ENCODE results near the gene MAML2.
"Not testable (repeated sequence)": the region's sequence is repeated elsewhere in the genome, so short reads cannot be mapped to it uniquely, and the experiment has no call there.

Gene MAML2

DNA sequence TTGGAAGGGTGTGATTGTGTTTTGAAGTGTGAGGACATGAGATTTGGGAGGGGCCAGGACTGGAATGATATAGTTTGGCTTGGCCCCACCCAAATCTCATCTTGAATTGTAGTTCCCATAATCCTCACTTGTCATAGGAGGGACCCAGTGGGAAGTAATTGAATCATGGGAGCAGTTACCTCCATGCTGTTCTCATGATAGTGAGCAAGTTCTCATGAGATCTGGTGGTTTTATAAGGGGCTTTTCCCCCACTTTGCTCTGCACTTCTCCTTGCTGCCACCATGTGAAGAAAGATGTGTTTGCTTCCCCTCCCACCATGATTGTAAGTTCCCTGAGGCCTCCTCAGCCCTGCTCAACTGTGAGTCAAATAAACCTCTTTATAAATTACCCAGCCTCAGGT lies 71.6 kb downstream of the MAML2 start:
- DNase-seq (ENCODE audit: low read depth, low spot score) = not testable (repeated sequence)

GRCh38 chr11:96268527-96268926 lies 74.5 kb downstream of the MAML2 start:
- DNase-seq (ENCODE audit: low read depth, low spot score) = not testable (repeated sequence)

DNA sequence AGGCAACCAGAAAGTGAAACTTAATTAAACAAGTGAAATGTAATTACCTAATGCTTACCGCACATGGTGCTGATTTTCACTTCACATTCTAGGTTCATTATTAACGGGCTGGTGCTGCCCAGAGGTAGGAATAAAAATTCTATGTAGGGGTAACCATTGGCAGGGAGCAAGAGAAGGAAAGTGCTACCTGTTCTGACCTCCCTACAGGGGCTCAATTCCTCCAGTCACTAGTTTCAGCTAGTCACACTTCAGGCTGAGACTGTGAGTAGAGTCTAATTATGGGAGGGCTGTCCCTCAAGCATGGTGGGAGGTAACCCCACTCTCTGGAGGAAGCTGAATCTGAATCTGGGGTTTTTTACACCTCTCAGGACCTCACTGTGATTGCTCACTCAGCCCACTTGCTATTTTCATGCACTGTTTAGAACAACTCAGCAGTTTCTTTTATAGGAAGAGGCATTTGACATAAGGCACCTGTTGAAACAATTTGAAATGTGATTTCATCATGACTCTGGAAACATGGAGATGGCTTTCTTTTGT lies 75.4 kb downstream of the MAML2 start:
- no peak for DNase-seq (ENCODE audit: low read depth, low spot score)

DNA sequence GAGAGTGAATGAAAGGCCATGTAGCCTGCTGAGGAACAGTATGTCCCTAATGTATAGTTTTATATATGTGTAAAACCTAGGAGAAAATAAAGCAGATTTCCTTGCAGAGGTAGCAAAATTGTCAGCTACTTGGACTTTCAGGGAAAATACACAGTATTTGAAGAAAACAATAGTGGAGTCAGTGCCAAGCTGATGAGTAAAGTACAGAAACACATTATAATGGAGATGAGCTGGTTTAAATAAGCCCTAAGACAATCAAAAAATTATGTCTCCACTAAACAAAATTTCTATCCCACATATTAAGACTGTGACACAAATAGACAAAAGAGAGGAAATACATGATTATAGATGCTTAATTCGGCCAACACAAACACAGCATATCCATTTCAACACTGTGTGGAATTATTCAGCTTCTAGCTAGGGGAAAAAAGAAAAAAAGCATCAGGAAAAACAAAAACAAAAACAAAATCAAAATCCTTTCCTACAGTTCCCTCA lies 75.9 kb downstream of the MAML2 start:
- DNase-seq (ENCODE audit: low read depth, low spot score) = no peak

- no peak for DNase-seq (ENCODE audit: low read depth, low spot score)
These were observed 77.0 kb downstream of the MAML2 start for GRCh38 chr11:96265972-96266371.

GRCh38 chr11:96265220-96265737 lies 77.7 kb downstream of the MAML2 start:
- DNase-seq (ENCODE audit: low read depth, low spot score) = no peak

DNA sequence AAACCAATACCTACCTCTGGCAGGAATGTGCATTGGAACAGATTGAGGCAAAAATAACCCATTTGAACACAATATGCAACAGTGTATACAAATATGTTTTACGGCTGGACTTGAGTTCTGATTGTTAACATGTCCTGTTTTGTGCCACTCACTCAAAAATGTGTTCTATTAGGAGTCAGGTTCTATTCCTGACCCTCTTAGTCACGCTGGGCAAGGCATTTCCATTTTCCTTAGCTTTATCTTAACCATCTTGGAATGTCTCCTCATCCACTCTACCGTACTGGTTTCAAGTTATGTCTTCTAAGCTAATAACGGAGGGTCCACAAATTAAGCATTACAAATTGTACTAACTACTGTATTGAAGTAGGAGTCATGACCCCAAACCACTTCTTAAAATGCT lies 78.6 kb downstream of the MAML2 start:
- no peak for DNase-seq (ENCODE audit: low read depth, low spot score)

- no peak for DNase-seq (ENCODE audit: low read depth, low spot score)
These were observed 79.7 kb downstream of the MAML2 start for GRCh38 chr11:96263238-96263763.

DNA sequence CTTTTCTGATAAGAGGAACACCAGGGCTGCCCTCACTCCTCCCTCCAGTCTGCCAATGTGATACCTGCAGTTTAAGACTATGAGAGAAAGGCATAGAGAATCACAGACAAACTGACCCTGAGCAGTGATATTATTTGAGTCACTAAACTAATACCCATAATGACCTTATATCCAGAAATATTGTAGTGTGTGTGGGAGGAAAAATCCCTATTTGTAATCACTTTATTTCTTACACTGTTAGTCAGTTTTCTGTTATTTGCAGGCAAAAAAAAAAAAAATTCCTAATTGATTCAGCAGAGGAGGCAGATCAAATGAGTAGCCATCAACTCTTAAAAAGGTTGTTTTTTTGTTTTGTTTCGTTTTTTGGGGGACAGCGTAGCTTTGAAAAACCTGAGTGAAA lies 82.5 kb downstream of the MAML2 start:
- DNase-seq (ENCODE audit: low read depth, low spot score) = no peak

DNA sequence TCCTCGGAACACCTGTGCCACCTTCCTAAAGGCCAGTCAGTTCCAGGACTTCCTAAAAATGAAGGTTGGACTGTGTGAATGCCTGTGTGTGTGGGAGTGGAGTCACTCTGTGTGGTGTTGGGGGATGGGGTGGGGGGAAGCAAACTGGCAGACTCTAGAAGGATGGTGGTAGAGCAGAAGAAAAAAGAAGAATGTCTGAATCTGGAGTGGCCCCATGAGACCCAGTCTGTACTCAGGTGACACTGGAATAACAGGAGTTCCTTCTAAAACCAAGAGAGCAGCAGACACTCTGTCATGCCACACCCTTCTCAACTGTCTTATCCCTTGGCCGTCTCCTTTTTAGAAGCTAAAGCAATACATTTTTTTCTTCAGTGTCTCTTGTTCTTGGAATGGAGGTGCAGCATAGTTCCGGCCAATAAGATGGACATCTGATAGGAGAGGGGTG lies 82.9 kb downstream of the MAML2 start:
- DNase-seq (ENCODE audit: low read depth, low spot score) = no peak

DNA sequence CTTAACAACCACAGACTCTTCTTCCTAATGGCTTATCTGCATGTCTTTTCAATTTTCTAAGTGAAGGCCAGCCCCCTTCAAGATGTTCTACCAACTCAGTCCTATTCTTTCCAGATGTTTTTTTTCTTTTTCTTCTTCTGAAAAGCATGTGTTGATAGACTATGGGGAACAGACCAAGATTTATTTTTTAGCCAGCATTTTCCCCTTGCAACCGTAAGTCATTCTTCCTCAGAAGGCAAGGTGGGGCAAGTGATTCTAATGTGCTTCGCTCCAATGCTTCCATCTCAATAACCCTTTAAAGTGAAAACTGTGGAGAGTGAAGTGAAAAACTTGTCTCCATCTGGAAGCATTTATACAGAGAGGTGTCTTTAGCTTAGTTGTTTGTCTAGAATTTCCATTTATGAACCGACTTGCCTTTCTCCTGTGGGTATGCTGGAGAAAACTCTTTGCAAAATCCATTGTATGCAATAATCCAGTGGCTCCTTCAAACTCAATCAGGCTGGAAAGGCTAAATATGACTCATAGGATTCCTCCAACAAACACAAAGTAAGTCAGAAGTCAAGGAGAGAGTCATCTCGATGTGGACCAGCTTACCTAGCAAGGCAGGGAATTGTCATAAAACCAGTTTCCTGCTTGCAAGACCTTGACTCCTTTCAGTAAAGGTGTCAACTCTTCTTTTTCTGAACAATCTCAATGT lies 83.7 kb downstream of the MAML2 start:
- peak; percentile 56 for DNase-seq (ENCODE audit: low read depth, low spot score)

GRCh38 chr11:96257972-96258934 lies 84.7 kb downstream of the MAML2 start:
- DNase-seq (ENCODE audit: low read depth, low spot score) = no peak

- no peak for DNase-seq (ENCODE audit: low read depth, low spot score)
These were observed 86.0 kb downstream of the MAML2 start for GRCh38 chr11:96257036-96257435.

GRCh38 chr11:96256215-96257011 lies 86.6 kb downstream of the MAML2 start:
- no peak for DNase-seq (ENCODE audit: low read depth, low spot score)

- DNase-seq (ENCODE audit: low read depth, low spot score) = no peak
These were observed 88.1 kb downstream of the MAML2 start for GRCh38 chr11:96254854-96255253.

- DNase-seq (ENCODE audit: low read depth, low spot score) = peak; percentile 75
These were observed 88.9 kb downstream of the MAML2 start for GRCh38 chr11:96254087-96254486.

DNA sequence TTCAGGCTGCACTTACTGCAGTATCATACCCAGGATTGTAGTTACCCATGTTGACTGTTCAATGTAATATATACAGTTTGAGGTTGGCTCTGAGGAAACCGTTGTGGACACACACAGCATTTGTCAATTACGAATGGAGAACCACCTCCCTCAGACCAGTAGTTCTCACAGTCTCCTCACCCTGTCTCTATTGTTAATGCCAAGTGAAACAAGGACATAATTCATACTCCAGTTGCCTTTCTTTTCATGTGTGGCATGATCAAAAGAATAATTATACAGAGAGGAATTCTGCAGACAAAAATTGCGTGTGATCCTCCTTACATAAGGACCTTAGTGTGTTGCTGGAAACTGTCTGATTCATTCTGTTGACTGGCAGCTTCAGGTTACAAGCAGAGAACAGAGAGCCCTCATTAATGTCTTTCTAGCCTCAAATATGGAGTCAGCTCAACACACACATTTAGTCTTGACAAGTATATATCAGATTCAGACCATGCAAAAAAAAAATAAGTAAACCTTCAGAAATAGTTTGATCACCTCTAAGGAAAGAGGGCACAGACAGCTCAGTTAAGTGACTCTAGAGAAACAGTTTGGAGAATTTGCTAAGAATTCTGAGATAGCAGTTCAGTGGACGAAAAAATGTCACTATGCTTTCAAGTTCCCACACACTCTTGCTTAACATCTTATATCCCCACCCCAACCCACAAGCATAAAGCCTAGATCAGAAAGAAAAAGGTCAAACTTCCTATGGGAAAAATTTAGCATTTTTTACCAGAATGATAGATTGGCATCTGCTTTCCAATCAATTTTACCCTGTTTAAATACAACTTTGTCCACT lies 96.1 kb downstream of the MAML2 start:
- DNase-seq (ENCODE audit: low read depth, low spot score) = peak; percentile 86

DNA sequence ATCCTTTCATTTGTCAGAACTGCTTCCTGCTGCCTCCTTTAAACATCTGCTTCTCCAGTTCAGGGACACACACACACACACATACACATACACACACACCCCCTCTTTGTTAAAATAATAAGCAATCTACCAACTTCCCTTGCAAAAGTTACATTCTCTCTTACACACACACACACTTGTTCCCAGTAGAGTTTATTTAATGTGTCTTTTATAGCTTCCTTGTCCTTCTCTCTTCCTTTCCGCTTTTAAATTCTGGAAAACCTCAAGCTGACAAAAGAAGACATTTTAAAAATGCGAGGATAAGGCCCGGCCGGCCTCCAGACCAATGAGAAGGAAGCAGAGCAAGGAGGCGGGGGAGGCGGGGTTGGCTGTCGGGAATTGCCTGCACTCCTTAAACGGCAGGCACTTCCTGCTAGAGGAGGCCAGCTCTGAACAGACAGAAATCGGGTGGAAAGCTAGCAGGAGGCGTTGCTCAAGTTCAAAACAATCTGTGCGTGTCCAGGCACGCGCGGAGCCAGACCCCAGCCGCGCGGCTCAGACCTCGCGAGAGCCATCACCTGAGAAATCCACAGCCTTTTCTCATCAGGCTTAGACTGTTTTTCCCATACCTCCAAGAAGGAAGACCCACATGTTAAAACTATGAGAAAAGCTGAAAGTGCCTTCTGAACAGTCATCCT lies 99.9 kb downstream of the MAML2 start:
- DNase-seq (ENCODE audit: low read depth, low spot score) = peak; percentile 98

DNA sequence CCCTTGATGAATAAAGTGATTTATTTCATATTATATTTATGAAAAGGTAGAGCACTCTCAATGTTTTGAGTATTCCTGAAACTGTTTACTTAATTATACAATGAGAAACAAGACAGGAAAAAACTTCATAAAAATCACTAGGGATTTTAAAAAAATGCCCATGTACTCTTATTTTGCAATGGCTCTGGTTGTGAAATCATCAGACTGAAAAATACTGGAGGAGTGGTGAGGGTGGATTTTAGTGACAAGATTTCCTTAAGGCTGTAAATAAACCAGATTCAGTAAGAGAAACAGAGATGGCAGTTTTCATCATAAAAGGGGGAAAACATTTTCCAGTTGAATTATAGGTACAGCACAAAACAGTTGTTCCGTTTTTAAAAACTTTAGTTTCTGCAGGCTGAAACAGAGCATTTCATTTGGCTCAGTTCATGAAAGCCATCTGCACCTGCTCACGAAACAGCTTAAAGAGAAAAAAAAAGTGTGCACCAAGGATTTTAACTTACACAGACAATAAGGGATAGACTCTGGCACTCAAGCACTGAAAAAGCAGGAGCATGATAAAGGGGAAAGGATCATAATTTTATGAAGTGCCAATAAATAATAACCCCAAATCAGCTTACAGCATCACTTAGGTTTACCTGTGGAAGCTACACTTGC lies 100.7 kb downstream of the MAML2 start:
- no peak for DNase-seq (ENCODE audit: low read depth, low spot score)
